GM21619 (cell line): Measurements from ENCODE around the gene PNPLA6.

Source experiments
- ATAC-seq: cut with Tn5 transposase; IDR thresholded peaks from one replicate; pipeline ENCODE4 v1.9.1; 2021; ENCODE audit not compliant: unreplicated experiment

The PNPLA6 gene

GRCh38 chr19:7596211-7596937 is 60.9 kb downstream of the PNPLA6 start:
- ATAC-seq, result no peak

- ATAC-seq, result no peak
Measured at GRCh38 chr19:7597689-7598088, 62.2 kb downstream of the PNPLA6 start.

- ATAC-seq, result no peak
Measured at GRCh38 chr19:7598180-7598579, 62.7 kb downstream of the PNPLA6 start.

- ATAC-seq, result no peak
Measured at GRCh38 chr19:7600721-7601120, 65.2 kb downstream of the PNPLA6 start.

- no peak for ATAC-seq
Measured at GRCh38 chr19:7602240-7602934, 66.9 kb downstream of the PNPLA6 start.

GRCh38 chr19:7602935-7603497 is 67.5 kb downstream of the PNPLA6 start:
- no peak for ATAC-seq

GRCh38 chr19:7603919-7604318 is 68.4 kb downstream of the PNPLA6 start:
- no peak for ATAC-seq

GRCh38 chr19:7605490-7606222 is 70.1 kb downstream of the PNPLA6 start:
- no peak for ATAC-seq

- no peak for ATAC-seq
Measured at GRCh38 chr19:7606289-7606688, 70.8 kb downstream of the PNPLA6 start.

- no peak for ATAC-seq
Measured at GRCh38 chr19:7607212-7607873, 71.8 kb downstream of the PNPLA6 start.

- ATAC-seq, result no peak
Measured at GRCh38 chr19:7607874-7608560, 72.5 kb downstream of the PNPLA6 start.

GRCh38 chr19:7610491-7611240 is 75.1 kb downstream of the PNPLA6 start:
- ATAC-seq, result no peak
